ENCODE data around the gene BCLAF1. TPM values are rescaled to one million over a fixed set of nuclear protein-coding genes. Genes with fewer than 3 reads are reported as not detected.

The BCLAF1 gene
- total and polyA plus RNA-seq, 2 of the 8 experiments (the other 6 are each of a cell fraction or from before 2014, with no cell fraction given): 30.5 to 230 TPM

GRCh38 chr6:136212608-136213007 lies 77.0 kb downstream of the BCLAF1 start:
- H3K4ac ChIP-seq (replicated peaks; ENCODE audit: insufficient read length, low read depth, low read length): no peak overlapping the region
- H2BK12ac ChIP-seq (ENCODE audit: low read depth, low read length): no peak overlapping the region
- no peaks in the 10 kb centered on the region for H3K36me3 ChIP-seq (ENCODE audit: control insufficient read depth in 2 of 4, insufficient read depth in 4 of 4, low read length in 3 of 4)
- H3K27me3 ChIP-seq (replicated peaks in 1 of 4; ENCODE audit: control insufficient read depth in 3 of 4, extremely low read depth in 1 of 4, insufficient read depth in 3 of 4, low read length in 3 of 4): no peaks in the 10 kb centered on the region
- 98% methylated on average over 2 of the region's 2 CpGs; no CpG with 5 or more reads in 1 of the 2 experiments for WGBS, 2 experiments (ENCODE audit: extremely low coverage in 1 of 2, insufficient coverage in 1 of 2, insufficient read length in 1 of 2, insufficient replicate concordance in 2 of 2, low coverage in 1 of 2, low lambda C conversion rate in 2 of 2, missing lambda C conversion rate in 1 of 2)
- H2BK5ac ChIP-seq (ENCODE audit: low read depth, low read length): no peak overlapping the region
- no peaks in the 10 kb centered on the region for H3K9me3 ChIP-seq (ENCODE audit: insufficient read depth in 2 of 2, low read depth in 1 of 2, low read length in 1 of 2)
- H3K9ac ChIP-seq (replicated peaks in 1 of 4; ENCODE audit: extremely low read depth in 1 of 4, low read depth in 3 of 4, low read length in 3 of 4): no peak overlapping the region
- H4K8ac ChIP-seq (ENCODE audit: extremely low read depth, insufficient read depth, low read length): no peak overlapping the region
- no peak overlapping the region for H3K4me2 ChIP-seq (ENCODE audit: insufficient read depth in 1 of 2, low read depth in 2 of 2, low read length in 2 of 2)
- ChIA-PET POLR2A (ENCODE audit: partially characterized antibody) (no interaction called here), CTCF (ENCODE audit: partially characterized antibody) (interaction anchor here (1.2 to 3.5 kb wide), 4 partner anchors 14 to 677 kb away, joined by 3 to 19 read pairs (median 4); no protein-coding TSS in a partner anchor)
- H3K79me1 ChIP-seq (ENCODE audit: low read depth, low read length): no peaks in the 10 kb centered on the region
- DNase-seq (ENCODE audit: low read depth in 1 of 2, low spot score in 2 of 2): no peak
- no peak overlapping the region for H2AK5ac ChIP-seq (ENCODE audit: low read depth, low read length)
- H3K23ac ChIP-seq (ENCODE audit: insufficient read length): no peak overlapping the region
- H3K79me2 ChIP-seq (ENCODE audit: control insufficient read depth in 1 of 2, insufficient read depth in 2 of 2, low read length in 2 of 2): no peaks in the 10 kb centered on the region
- H3K4me3 ChIP-seq (ENCODE audit: extremely low read depth in 1 of 4, insufficient read depth in 2 of 4, low read depth in 3 of 4, low read length in 4 of 4): no peak overlapping the region
- no peak overlapping the region for H2BK120ac ChIP-seq (replicated peaks; ENCODE audit: low read depth, low read length)
- FAIRE-seq: no peak
- no peaks in the 10 kb centered on the region for H4K20me1 ChIP-seq (replicated peaks in 1 of 2; ENCODE audit: control insufficient read depth in 1 of 2, insufficient read depth in 2 of 2, low read length in 2 of 2)
- H3K27ac ChIP-seq (ENCODE audit: low read depth, low read length): no peak overlapping the region
- no peak overlapping the region for H3K18ac ChIP-seq (ENCODE audit: extremely low read depth, low read length)
- no peak overlapping the region for H3K56ac ChIP-seq (replicated peaks; ENCODE audit: insufficient read length, low read depth, low read length)
- no peak overlapping the region for H3K14ac ChIP-seq (ENCODE audit: insufficient read length)
- no peak overlapping the region for H2AFZ ChIP-seq (ENCODE audit: low read length)
- H2BK15ac ChIP-seq (ENCODE audit: low read length): no peak overlapping the region
- H2BK20ac ChIP-seq (ENCODE audit: low read length): no peak overlapping the region
- no peaks in the 10 kb centered on the region for H3K4me1 ChIP-seq (replicated peaks in 1 of 4; ENCODE audit: control insufficient read depth in 3 of 4, insufficient read depth in 4 of 4, low read length in 3 of 4)
- no peak overlapping the region for H4K91ac ChIP-seq (replicated peaks; ENCODE audit: insufficient read length, low read length)
- H3K23me2 ChIP-seq (ENCODE audit: low read depth, low read length): no peaks in the 10 kb centered on the region; the same call in 1 of the 2 replicates
- no peak overlapping the region for H4K5ac ChIP-seq (ENCODE audit: insufficient read length, low read depth, low read length)
- TF ChIP-seq SAP30 (IDR thresholded peaks at IDR 0.05; ENCODE audit: insufficient read depth, insufficient replicate concordance, low read length) (no peak), RBBP5 (IDR thresholded peaks at IDR 0.05; ENCODE audit: borderline replicate concordance, low read depth, low read length) (no peak), HDAC6 (IDR thresholded peaks at IDR 0.05; ENCODE audit: low read depth, low read length) (no peak), POU5F1 (IDR thresholded peaks at IDR 0.05; ENCODE audit: low read depth, low read length) (no peak), RFX5 (IDR thresholded peaks at IDR 0.05; ENCODE audit: borderline replicate concordance, low read depth, low read length) (no peak), KDM5A (IDR thresholded peaks at IDR 0.05; ENCODE audit: low read length) (no peak)

All from H1 (cell line).